ENCODE results near the gene PXK.

DNA sequence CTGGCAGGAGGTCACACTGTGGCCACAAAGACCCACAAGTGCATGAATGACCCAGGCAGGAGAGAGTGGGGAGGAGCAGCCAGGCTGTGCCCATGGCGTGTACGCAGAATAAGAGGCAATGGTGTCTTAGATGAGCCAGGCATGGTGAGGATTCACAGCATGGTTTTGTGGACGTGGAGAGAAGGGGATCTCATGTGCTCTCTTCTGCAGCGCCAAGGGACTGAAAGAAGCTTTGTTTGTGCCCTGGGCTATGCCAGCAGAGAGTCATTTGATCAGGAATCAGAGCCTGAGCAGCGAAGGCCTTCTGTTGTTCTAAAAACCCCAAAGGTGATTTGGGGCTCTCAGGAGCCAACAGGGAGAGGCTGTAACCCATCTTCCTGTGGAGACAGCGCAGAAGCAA, 45.3 kb upstream of the PXK start:
- TF ChIP-seq CTCF (conservative IDR thresholded peaks at IDR 0.05 in 1 of 2, IDR thresholded peaks at IDR 0.05 in 1 of 2; ENCODE audit: low read depth in 1 of 2, low read length in 2 of 2) (no peak), EZH2 (IDR thresholded peaks at IDR 0.05; ENCODE audit: low read length, missing control alignments) (no peak)

Data from fibroblast of lung (primary cell).